NCI-H82 treated with DMSO at 0.1 percent for 48 hours (cell line): ENCODE data around the gene DNAH5.

Source experiments
- DNase-seq: peaks from one replicate; lab custom pipeline; 2025; ENCODE audit not compliant: unreplicated experiment; lab: John Stamatoyannopoulos, UW

The DNAH5 gene

DNA sequence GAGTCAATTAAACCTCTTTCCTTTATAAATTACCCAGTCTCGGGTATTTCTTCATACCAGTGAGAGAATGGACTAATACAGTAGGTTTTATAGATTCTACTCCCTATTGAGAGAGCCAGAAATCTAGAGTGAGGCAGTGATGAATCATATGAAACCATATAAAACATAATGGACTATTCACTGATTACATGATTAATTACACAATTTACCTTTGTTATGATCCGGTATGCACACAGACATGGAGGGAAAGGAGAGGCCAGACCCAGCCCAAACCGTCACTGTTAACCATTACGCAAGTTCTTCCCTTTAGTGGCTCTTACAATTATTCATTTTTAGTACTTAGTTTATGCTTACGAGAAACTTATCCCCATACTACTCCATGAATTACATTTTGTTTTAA is 205.0 kb downstream of the DNAH5 start:
- DNase-seq, result no peak

DNA sequence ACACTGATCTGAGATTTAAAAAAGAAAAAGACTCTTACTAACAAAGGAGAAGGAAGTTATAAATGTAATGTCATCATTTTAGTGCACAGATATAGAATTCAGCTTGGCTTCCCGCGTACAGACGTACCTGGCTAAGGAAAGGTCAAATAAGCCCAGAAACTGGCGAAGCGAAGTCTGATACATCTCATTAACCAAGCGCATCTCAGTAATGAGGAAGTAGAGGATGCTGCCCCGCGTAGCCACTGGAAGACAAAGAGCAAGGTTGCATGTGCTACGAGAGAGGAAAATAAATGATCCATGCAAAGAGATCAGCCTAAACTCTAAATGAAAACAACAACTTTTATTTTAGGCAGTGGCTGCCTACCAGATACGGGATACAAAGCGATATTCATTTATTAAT is 208.8 kb downstream of the DNAH5 start:
- DNase-seq, result no peak

DNA sequence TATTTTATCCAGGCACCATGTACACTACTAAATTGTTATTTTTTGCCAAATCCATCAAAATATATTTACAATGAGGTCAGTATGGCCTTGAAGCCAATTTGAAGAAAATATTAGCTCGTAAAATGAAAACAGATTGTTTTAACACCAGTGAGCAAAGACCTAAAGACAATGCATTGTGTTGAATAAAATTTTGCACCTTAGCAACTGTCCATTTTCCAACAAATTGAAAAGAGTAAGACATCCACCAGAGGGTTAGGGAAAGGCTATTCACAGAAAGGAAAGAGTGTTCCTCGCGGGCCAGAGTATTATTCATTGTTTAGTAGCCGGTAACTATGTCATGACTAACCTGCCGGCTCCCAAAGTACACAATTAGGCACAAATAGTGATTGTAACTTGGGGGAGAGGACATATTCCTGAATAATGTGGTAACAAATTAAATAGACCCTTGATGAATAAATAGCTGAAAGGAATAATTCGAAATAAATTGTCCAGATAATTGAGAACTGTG is 213.3 kb downstream of the DNAH5 start:
- DNase-seq, result no peak

DNA sequence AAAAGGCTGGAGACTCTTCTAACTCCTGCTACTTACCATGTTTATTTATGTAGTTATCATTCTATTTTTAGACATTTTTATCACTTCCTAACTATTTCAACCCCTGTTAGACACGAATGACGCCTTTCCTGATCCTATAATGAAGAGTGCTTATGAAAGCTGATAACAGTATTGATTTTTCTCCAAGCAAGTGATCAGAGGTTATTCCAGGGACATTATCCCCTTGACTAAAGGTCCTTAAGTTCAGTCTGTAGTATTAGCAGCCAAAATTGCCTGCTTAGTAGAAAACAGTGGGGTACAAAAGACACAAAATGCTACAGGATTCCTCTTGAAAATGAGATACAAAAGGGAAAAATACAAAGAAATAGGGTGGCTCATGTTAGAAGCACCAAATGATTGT is 235.6 kb downstream of the DNAH5 start:
- no peak for DNase-seq

DNA sequence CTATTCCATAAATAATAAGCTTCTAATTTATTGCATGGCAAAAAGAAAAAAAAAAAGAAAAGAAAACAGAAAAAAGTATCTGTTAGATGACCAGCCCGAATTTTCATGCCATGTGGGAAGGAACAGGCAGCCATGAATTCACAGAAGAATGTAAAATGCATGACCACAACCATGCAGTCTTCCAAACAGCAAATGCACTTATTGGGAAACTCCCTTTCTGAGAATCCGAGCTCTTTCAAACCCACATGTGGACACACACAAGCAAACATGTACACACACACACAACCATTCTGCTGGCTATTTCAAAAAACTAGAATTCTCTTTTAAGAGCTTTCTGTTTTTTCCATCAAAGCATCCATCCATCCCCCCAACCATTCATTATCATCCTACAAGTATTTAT is 236.1 kb downstream of the DNAH5 start:
- DNase-seq, result no peak

DNA sequence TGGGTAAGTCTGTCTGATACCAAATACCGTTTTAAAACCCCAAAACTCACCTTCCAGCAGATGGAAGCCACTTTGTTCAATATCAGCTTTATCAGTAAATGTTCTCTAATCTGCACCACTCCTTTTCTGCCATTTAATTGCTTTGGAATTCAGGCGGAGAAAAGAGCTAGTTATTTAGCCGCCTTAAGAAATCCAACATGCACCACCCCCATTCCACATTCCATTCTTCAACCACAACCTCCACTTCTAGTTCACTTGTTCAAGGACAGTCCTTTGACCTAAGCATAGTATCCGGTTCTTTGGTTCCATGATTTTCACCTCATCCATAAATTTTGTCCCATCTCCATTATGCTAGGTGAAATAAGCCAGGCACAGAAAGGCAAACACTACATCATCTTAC is 240.1 kb downstream of the DNAH5 start:
- no peak for DNase-seq

DNA sequence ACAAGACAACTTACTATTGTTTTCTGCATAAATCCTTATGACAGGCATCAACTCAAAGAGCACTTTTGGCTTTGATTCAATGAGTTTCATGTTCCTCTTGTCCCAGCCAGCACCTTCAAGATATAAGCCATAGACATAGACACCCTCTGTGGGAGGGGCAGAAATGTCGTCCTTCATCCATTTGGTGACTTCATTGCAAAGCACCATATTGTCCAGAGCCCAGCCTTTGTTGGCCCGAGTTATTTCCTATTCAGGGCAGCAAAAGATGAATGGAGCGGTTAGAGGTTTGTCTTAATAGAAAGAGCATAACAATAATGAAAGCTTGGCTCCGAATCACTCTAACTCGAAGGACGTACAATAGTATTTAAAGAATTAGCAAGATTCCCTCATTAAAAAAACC is 243.9 kb downstream of the DNAH5 start:
- DNase-seq, result no peak

DNA sequence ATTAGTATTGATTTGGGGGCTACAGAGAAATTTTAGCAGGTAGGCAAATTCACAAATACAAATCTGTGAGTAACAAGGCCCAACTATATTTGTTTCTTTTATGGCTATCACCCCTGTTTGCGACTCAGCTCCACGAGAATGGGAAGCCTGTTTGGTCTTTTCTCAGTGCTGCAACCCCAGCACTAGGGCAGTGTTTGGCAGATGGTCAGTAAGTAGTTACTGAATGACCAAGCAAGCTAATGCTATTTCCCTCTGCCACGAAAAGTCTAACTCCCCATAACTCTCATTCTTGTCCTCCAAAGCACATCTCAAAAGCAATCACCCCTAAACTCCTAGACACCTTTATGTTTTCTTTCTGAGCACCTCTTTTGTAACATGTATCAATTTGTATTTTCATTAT is 245.6 kb downstream of the DNAH5 start:
- DNase-seq, result no peak

DNA sequence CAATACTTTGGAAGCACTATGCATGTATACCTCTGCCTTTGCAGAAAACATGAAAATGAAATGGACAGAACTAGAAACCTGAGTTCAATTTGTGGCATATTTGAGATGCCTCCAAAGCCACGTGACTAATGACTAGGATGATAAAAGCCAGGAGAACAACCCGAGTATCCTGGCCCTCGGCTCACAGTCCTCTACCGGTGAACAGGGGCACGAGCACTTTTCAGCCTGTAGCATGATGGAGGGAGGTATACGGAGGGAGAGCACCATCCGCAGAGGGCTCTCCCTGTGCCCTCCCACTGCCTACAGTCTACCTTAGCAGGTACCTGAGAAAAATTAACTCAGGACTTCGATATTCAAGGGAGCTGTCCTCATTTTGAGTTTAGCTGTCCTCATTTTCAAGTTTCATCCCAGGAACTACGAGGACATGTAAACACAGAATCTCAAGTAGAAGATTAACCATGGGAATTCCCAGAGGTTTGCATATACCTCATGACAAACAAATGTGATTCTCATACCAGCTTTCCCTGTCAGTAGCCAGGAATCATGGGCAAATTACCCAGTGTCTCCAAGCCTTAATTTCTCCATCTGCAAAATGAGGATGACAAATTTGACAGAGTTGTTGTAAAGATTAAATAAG is 249.3 kb downstream of the DNAH5 start:
- DNase-seq, result no peak

DNA sequence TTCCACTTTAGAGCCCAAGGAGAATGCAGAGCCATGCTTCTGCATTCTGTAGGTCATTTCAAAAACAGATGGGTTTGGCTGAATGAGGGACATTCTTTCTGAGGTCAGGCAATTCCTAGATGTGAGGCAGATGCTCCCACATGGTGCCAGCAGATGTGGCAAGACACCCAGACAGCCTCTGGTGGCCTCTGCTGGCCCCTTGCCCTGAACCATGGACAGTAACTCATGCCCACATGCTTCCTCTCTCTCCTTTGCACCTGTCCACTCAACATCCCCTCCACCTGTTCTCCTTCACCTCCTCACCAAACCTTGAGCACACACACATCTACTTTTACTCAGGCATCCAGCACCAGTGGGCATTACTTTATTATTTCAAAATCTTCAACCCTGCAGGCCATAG is 252.3 kb downstream of the DNAH5 start:
- no peak for DNase-seq

DNA sequence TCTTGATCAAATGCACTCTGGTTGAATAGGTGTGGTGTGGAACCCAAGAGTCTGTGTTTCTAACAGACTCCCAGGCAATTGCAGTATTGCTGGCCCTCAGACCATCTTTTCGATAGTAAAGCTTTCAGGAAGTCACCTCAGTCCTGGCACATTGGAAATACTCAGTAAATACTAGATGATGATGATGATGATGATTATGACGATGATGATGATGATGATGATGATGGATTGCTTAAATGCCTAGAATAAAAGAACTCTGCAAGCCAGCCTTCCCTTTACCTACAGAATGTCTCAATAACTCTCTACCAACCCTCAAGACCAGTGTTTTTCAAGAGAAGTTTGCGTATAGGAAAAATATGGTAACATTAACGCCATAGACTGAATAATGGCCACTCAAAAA is 268.0 kb downstream of the DNAH5 start:
- DNase-seq, result no peak

DNA sequence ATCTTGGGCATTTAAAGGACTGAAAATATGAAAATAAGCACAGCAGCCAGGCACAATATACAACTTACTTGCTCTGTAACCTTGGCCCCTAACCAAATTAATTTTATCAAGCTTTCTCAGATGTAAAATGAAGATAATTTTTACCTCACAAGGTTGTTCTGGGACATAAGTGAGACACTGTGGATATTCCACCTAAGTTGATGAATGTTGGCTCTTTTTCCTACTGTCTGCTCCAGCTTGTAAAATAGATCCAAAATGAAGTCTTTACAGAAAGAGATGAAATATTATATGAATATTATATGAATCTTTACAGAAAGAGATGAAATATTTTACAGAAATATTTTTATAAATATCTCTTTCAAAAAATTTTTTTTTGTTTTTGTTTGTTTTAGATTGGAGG is 270.1 kb downstream of the DNAH5 start:
- DNase-seq, result no peak

DNA sequence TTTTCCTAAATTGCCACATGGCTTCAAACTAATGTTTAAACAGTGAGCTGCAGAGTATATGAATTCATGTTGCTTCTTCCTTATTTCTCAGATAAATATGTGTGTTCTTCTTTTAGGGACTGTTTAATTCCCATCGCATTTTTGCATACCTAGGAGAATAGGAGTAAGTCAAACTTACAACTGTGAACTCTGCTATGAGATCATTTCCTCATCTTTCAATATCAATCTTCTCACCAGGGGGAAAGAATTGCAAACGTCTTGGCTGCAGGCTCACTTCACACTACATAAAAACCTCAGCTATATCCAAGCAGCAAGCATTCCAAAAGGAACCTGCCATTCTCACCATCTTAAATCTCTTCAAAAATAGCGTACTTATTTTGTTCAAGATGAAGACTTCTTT is 271.0 kb downstream of the DNAH5 start:
- DNase-seq, result no peak

DNA sequence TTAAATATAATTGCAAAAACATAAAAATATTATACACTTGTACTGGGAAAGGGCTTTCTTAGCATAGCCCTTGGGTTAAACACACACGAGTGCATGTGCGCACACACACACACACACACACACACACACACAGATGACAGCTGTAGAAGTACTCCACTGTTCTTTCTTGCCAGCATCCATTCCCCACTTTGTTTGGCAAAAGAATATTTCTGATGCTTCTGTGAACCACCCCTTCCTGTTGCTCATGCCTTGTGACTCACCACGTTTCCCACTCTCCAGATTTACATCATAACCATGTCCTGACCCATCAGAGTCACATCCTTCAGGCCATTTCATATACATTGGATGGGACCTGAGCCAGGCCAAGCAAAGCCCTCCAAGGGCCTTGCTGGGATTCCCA is 280.1 kb downstream of the DNAH5 start:
- no peak for DNase-seq

DNA sequence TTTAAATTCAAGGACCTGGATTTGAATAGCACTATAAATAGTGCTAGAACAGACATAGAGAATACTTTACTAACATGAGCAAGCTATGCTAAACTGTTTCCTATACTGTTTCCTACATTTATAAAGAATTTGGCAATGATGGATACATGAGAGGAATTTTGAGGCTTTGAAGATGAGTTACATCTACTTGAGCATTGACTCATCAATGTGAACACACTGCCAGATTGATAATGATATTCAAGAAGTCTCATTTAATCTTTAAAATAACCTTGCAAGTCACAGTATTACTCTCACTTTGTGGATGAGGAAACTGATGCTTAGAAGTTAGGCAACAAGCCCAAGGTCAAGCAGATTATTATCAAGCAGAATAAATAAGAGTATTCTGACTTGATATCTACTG is 281.9 kb downstream of the DNAH5 start:
- DNase-seq, result no peak

DNA sequence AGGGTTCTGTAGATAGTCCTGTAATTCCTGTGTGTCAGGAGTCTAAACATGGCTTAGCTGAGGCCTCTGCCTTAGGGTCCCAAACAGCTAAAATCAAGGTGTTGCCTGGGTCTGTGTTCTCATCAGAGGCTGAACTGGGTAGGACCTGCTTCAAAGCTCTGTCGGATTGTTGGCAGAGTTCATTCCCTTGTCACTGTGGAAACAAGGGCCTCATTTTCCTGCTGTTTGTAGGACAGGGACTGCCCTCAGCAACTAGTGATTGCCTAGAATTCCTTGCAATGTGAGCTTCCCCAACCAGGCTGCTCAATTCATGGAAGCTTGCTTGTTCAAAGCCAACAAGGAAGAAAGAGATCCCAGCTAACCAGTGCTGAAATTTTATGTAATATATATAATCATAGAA is 283.2 kb downstream of the DNAH5 start:
- no peak for DNase-seq

DNA sequence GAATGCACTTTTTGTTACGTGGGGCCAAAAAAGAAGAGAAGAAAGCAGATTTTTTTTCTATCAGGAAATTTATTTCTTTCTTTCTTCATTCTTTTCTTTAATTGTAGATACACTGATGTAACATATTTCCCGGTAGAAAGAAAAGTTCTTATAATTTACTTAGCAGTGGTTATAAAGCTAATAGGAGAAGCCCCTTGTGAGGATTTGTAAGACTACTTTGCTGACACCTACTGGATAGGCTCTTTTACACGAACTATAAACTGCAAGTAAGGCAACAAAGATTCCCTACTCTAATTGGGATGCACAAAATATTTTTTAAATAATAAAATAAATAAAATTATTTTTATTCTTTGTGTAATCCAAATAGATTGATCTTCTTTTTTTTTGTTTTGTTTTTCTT is 284.4 kb downstream of the DNAH5 start:
- DNase-seq, result no peak

DNA sequence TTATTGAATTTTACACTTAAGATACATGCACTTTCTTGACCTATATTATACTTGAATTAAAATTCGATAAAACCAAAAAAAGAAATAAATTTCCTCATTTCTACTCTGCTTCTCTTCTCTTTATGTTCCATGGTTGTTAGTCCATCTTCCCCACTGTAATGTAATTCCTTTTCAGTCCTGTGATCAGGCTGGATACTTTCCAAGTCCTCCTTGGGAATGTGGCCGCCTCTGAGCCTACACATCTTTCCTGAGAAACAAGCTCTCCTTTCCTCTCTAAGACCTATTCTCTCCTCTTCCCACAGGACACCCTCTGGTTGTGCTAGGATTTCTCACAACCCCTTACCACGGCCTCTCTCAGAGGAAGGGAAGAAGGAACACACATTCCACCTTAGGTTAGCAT is 285.1 kb downstream of the DNAH5 start:
- DNase-seq, result no peak

DNA sequence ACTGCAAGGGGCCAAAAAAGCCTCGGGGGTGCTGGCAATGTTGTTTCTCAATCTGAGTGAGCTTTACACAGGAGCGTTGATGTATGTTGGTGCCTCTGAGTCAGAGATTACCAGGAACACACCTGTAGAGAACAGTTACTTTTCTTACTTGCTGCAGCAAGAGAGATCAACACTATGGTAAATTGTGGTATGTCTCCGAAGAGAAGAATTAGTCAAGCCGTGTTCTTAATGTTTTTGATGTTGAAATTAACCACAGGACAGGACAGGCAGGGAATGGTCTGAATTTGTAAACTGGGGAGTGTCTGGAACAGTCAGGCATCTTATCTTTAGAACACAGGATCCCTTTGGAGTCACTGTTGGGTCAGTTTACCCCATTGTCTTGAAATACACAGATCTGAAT is 285.7 kb downstream of the DNAH5 start:
- no peak for DNase-seq

DNA sequence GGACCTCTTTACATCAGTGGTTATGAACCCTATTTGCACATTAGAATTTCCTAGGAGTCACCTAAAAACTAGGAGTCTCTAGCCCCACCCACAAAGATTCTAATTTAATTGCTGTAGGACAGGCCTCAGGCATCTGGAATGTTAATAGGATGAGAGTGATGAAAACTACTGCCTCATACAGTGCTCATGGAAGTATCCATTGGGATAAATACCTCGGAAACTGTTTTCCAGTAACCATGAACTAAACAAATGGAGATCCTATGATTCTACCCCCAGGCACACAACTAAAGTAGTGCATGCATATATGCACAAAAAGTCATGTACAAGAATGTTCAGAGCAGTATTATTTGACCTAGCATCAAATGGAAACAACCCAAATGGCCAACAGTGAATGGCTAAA is 286.3 kb downstream of the DNAH5 start:
- DNase-seq, result no peak

DNA sequence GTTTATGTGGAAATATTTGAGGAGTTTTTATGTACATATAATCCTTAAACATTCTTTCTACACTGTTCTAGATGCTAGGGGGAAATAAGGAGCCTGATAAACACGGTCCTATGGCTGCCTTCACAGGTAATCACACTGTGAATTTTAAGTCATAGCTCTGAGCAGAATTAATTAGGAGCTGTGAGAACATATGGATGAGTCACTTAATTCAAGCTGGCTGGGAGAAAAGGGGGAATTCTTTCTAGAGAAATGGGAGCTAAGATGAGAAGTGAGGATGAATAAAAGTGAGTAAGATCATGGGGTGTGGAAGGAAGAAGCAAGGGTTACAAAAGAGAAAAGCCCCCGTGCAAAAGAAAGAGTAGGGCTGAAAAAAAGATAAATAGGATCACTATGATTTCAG is 290.8 kb downstream of the DNAH5 start:
- DNase-seq, result no peak

DNA sequence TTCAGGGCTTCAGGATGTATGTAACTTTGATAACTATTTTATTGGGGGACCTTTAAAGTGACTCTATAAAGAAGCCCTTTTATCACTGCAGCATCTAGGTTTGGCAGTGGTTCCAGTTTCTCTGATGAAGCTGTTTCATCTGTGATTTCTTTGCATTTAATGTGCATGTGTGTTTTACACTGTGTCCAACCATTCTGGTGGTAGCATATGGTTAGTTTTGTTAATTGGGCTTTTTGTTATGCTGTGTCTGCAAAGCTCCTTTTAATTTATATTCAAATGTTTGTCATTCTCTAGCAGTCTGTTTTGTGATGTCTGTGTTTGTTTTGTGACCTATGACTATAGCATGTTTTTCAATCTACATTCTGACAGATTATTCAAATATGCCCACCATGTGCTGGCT is 294.8 kb downstream of the DNAH5 start:
- DNase-seq, result no peak

DNA sequence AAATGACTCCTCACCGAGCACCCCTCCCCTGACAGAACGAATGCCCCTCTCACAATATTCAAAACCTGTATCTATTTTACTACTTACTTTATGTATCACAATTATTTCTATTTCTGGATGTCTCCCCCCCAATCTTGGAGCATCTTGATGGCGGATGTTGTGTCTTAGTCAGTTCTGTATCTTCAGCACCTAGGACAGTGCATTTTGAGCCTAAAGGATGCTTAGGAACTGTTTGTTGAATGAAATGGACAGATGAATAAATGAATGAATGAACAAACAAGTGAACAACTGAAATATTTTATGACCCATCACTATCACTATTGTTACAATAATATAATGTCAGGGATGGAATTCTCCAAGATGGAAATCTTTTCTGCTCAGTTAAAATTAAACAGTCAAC is 295.7 kb downstream of the DNAH5 start:
- no peak for DNase-seq

DNA sequence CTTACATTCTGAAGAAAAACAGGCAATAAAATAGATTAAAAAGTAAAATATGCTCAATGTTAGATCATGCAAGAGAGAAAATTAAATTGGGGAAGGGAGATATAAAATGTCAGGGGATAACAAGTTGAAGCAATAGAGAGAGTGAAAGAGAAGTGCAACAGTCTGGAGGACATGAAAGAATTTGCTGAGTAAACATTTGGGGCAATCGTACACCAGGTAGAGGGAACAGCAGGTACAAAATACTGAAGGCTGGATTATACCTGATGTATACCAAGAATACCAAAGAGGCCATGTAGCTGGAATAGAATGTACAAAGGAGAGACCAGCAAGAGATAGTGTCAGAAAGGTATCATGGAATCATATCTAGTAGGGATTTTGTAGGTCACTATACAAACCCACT is 300.8 kb downstream of the DNAH5 start:
- DNase-seq, result no peak
